Measurements from ENCODE around the gene DSCAML1. TPM values are rescaled to one million over a fixed set of nuclear protein-coding genes. Genes with fewer than 3 reads are reported as not detected.

The DSCAML1 gene
- total RNA-seq, 1 experiment from 2014 or later, result not detected

DNA sequence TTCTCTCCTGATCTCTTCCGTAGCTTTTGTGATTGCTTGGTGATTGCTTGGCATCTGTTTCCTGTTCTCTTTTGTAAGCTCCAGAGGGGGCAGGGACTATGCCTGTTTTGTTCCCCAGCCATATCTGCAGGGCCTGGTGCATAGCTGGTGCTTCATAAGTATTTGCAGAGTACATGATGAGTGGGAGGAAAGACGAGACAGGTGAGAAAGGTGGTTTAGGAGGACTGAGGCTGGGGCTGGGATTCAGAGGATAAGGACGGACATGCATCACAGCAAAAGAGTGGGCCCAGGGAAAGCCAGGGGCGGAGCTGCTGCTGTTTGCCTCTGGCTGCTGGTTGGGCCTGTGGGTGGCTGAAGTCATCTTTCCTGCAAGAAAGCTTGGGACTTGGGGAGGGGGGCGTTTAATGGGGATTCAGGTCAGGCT is 62.4 kb downstream of the DSCAML1 start:
- Histone ChIP-seq H3K4me1 (ENCODE audit: control insufficient read depth in 1 of 2, insufficient read depth in 2 of 2, low read length in 2 of 2) (no peaks in the 10 kb centered on the region), H2AFZ (ENCODE audit: low read depth, low read length, poor library complexity, severe bottlenecking) (no peak overlapping the region), H3K4me3 (replicated peaks in 1 of 2; ENCODE audit: low read depth in 1 of 2, low read length in 2 of 2) (no peak overlapping the region), H3K9me2 (ENCODE audit: insufficient read depth) (no peaks in the 10 kb centered on the region), H3K36me3 (ENCODE audit: control insufficient read depth in 1 of 2, insufficient read depth in 2 of 2, low read length in 2 of 2) (no peaks in the 10 kb centered on the region), H4K20me1 (ENCODE audit: insufficient read depth) (no peaks in the 10 kb centered on the region), H3K27me3 (ENCODE audit: insufficient read depth, low read length) (peaks cover 19% of the 10 kb centered on the region), H3K79me2 (ENCODE audit: insufficient read depth, low read length) (no peaks in the 10 kb centered on the region), H3K9ac (ENCODE audit: low read length) (no peak overlapping the region), H3K9me3 (ENCODE audit: control insufficient read depth in 1 of 2, insufficient read depth in 1 of 2, low read depth in 1 of 2, low read length in 2 of 2) (no peaks in the 10 kb centered on the region), H3K27ac (ENCODE audit: low read depth, low read length) (no peak overlapping the region), H3K4me2 (ENCODE audit: low read length) (no peak overlapping the region)
- POLR2A ChIA-PET, result no interaction called here
- CTCF ChIA-PET, result no interaction called here
- RAD21 ChIA-PET (ENCODE audit: low non-redundant PET in 1 of 2, low total read pairs in 2 of 2, uncharacterized antibody in 2 of 2, unreplicated experiment in 2 of 2), result interaction anchor here in 1 of 2 experiments (0.7 kb wide), 1 partner anchor 103 kb away, joined by 3 read pairs; no protein-coding TSS in a partner anchor
- DNase-seq (ENCODE audit: low read depth, low spot score), result no peak
- intact Hi-C loops (cut with micrococcal nuclease), result no loop called here
- no peak for ATAC-seq
- BruUV-seq (replicated peaks), result no TSS peak
- TF ChIP-seq POLR2A (IDR thresholded peaks at IDR 0.05; ENCODE audit: borderline replicate concordance, extremely low read depth, insufficient read depth, insufficient read length) (no peak), TCF7L2 (IDR thresholded peaks at IDR 0.05; ENCODE audit: borderline replicate concordance, extremely low read depth, insufficient read depth, insufficient read length) (no peak), RAD21 (IDR thresholded peaks at IDR 0.05; ENCODE audit: low read depth) (no peak)

DNA sequence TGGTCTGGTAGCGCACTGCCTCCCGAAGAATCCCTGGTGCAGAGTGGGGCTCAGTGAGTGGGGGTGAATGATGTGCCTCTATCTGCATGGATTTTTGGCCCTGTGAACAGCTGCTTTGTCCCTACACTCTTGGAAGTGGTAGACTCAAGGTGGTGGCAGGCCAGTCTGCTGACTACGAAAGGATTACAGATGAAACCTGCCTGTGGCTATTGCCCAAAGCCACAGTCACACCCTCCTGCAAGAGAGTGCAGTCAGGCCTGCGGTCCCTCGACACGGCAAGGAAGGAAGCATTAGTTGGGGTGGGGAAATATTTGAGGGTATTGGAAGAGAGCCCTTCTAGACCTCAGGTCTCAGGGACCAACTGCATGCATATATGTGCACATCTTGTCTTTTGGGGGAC is 63.7 kb downstream of the DSCAML1 start:
- no peak overlapping the region for H3K27ac ChIP-seq (ENCODE audit: low read depth, low read length)
- H3K4me3 ChIP-seq (replicated peaks in 1 of 2; ENCODE audit: low read depth in 1 of 2, low read length in 2 of 2), result no peak overlapping the region
- DNase-seq (ENCODE audit: low read depth, low spot score) (no peak), ATAC-seq (no peak)
- no peaks in the 10 kb centered on the region for H3K79me2 ChIP-seq (ENCODE audit: insufficient read depth, low read length)
- no peaks in the 10 kb centered on the region for H3K4me1 ChIP-seq (ENCODE audit: control insufficient read depth in 1 of 2, insufficient read depth in 2 of 2, low read length in 2 of 2)
- POLR2A ChIA-PET, result no interaction called here
- no peaks in the 10 kb centered on the region for H3K9me3 ChIP-seq (ENCODE audit: control insufficient read depth in 1 of 2, insufficient read depth in 1 of 2, low read depth in 1 of 2, low read length in 2 of 2)
- H3K9me2 ChIP-seq (ENCODE audit: insufficient read depth), result no peaks in the 10 kb centered on the region
- H3K4me2 ChIP-seq (ENCODE audit: low read length), result no peak overlapping the region
- H3K36me3 ChIP-seq (ENCODE audit: control insufficient read depth in 1 of 2, insufficient read depth in 2 of 2, low read length in 2 of 2), result no peaks in the 10 kb centered on the region
- TF ChIP-seq POLR2A (IDR thresholded peaks at IDR 0.05; ENCODE audit: borderline replicate concordance, extremely low read depth, insufficient read depth, insufficient read length) (no peak), FOSL1 (IDR thresholded peaks at IDR 0.05; ENCODE audit: low read depth) (no peak), YY1 (IDR thresholded peaks at IDR 0.05; ENCODE audit: extremely low read depth, insufficient replicate concordance, low read depth, low read length) (no peak), CBX3 (IDR thresholded peaks at IDR 0.05; ENCODE audit: low read depth) (no peak), SIN3A (IDR thresholded peaks at IDR 0.05; ENCODE audit: low read depth) (no peak), EZH2phosphoT487 (IDR thresholded peaks at IDR 0.05; ENCODE audit: borderline replicate concordance) (no peak), ZFX (IDR thresholded peaks at IDR 0.05) (no peak), JUND (IDR thresholded peaks at IDR 0.05) (no peak)
- TF ChIP-seq, protein P1, sequence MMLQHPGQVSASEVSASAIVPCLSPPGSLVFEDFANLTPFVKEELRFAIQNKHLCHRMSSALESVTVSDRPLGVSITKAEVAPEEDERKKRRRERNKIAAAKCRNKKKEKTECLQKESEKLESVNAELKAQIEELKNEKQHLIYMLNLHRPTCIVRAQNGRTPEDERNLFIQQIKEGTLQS (IDR thresholded peaks at IDR 0.05), result no peak
- no peaks in the 10 kb centered on the region for H4K20me1 ChIP-seq (ENCODE audit: insufficient read depth)
- no peak overlapping the region for H3K9ac ChIP-seq (ENCODE audit: low read length)
- RAD21 ChIA-PET (ENCODE audit: low non-redundant PET in 1 of 2, low total read pairs in 2 of 2, uncharacterized antibody in 2 of 2, unreplicated experiment in 2 of 2), result no interaction called here
- intact Hi-C loops (cut with micrococcal nuclease), result no loop called here
- CTCF ChIA-PET, result no interaction called here
- no peak overlapping the region for H2AFZ ChIP-seq (ENCODE audit: low read depth, low read length, poor library complexity, severe bottlenecking)
- BruUV-seq (replicated peaks), result no TSS peak
- H3K27me3 ChIP-seq (ENCODE audit: insufficient read depth, low read length), result peaks cover 7% of the 10 kb centered on the region

All from HCT116 (cell line).